ENCODE data around the gene OR2A5.
"Not testable (repeated sequence)": the region's sequence is repeated elsewhere in the genome, so short reads cannot be mapped to it uniquely, and the experiment has no call there.

OR2A5 gene

GRCh38 chr7:144032985-144033709, 15.6 kb upstream of the OR2A5 start:
- DNase-seq (ENCODE audit: low spot score): no peak

- DNase-seq (ENCODE audit: low spot score): no peak
These were observed 13.4 kb upstream of the OR2A5 start for GRCh38 chr7:144035385-144035784.

- DNase-seq (ENCODE audit: low spot score): no peak
These were observed 12.4 kb upstream of the OR2A5 start for GRCh38 chr7:144036302-144036885.

- no peak for DNase-seq (ENCODE audit: low spot score)
These were observed 11.2 kb upstream of the OR2A5 start for GRCh38 chr7:144037414-144038035.

- DNase-seq (ENCODE audit: low spot score): no peak
These were observed 9.9 kb upstream of the OR2A5 start for GRCh38 chr7:144038887-144039286.

- DNase-seq (ENCODE audit: low spot score): no peak
These were observed 743 bp downstream of the OR2A5 start for GRCh38 chr7:144049491-144049890.

GRCh38 chr7:144050093-144050492, 1.3 kb downstream of the OR2A5 start:
- no peak for DNase-seq (ENCODE audit: low spot score)

GRCh38 chr7:144050884-144051283, 2.1 kb downstream of the OR2A5 start:
- DNase-seq (ENCODE audit: low spot score): not testable (repeated sequence)

GRCh38 chr7:144057954-144058353, 9.2 kb downstream of the OR2A5 start:
- peak; percentile 10 for DNase-seq (ENCODE audit: low spot score)

- DNase-seq (ENCODE audit: low spot score): no peak
These were observed 15.0 kb downstream of the OR2A5 start for GRCh38 chr7:144063710-144064109.

- no peak for DNase-seq (ENCODE audit: low spot score)
These were observed 20.8 kb downstream of the OR2A5 start, which contains the start of gene OR2A25 for GRCh38 chr7:144069511-144069910. Gene OR2A25, plus strand, starts transcription at chr7:144069811. Its CDS starts 4,409 bp downstream, at chr7:144074220.

GRCh38 chr7:144069953-144070352, 21.2 kb downstream of the OR2A5 start:
- DNase-seq (ENCODE audit: low spot score): no peak

GRCh38 chr7:144074374-144074773, 25.6 kb downstream of the OR2A5 start:
- no peak for DNase-seq (ENCODE audit: low spot score)

GRCh38 chr7:144085978-144086377, 37.2 kb downstream of the OR2A5 start, which contains the start of gene OR2A12:
Gene OR2A12, plus strand, starts transcription at chr7:144086278. Its CDS starts 8,830 bp downstream, at chr7:144095108.
- no peak for DNase-seq (ENCODE audit: low spot score)

GRCh38 chr7:144086730-144087129, 38.0 kb downstream of the OR2A5 start:
- DNase-seq (ENCODE audit: low spot score): no peak

- DNase-seq (ENCODE audit: low spot score): no peak
These were observed 38.5 kb downstream of the OR2A5 start for GRCh38 chr7:144087230-144087629.

GRCh38 chr7:144090667-144091066, 41.9 kb downstream of the OR2A5 start:
- DNase-seq (ENCODE audit: low spot score): no peak

GRCh38 chr7:144098776-144099175, 50.0 kb downstream of the OR2A5 start:
- DNase-seq (ENCODE audit: low spot score): no peak

GRCh38 chr7:144100607-144101006, 51.9 kb downstream of the OR2A5 start:
- DNase-seq (ENCODE audit: low spot score): no peak

- no peak for DNase-seq (ENCODE audit: low spot score)
These were observed 53.3 kb downstream of the OR2A5 start for GRCh38 chr7:144102041-144102440.

- no peak for DNase-seq (ENCODE audit: low spot score)
These were observed 56.5 kb downstream of the OR2A5 start for GRCh38 chr7:144105211-144105610.
